Smooth muscle cell of the umbilical artery (primary cell): ENCODE measurements around the gene METTL16. TPM values are rescaled to one million over a fixed set of nuclear protein-coding genes. Genes with fewer than 3 reads are reported as not detected.

Experiments used
- total RNA-seq: library from RNA; depleted of rRNA; stranded (reverse); fragments of >200 nt; gene quantifications from 2 replicates; pipeline ENCODE4 v1.2.3, GENCODE V29; 2014

The METTL16 gene, protein sequence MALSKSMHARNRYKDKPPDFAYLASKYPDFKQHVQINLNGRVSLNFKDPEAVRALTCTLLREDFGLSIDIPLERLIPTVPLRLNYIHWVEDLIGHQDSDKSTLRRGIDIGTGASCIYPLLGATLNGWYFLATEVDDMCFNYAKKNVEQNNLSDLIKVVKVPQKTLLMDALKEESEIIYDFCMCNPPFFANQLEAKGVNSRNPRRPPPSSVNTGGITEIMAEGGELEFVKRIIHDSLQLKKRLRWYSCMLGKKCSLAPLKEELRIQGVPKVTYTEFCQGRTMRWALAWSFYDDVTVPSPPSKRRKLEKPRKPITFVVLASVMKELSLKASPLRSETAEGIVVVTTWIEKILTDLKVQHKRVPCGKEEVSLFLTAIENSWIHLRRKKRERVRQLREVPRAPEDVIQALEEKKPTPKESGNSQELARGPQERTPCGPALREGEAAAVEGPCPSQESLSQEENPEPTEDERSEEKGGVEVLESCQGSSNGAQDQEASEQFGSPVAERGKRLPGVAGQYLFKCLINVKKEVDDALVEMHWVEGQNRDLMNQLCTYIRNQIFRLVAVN
- total RNA-seq = 13.1 and 17.6 TPM in 2 replicates

DNA sequence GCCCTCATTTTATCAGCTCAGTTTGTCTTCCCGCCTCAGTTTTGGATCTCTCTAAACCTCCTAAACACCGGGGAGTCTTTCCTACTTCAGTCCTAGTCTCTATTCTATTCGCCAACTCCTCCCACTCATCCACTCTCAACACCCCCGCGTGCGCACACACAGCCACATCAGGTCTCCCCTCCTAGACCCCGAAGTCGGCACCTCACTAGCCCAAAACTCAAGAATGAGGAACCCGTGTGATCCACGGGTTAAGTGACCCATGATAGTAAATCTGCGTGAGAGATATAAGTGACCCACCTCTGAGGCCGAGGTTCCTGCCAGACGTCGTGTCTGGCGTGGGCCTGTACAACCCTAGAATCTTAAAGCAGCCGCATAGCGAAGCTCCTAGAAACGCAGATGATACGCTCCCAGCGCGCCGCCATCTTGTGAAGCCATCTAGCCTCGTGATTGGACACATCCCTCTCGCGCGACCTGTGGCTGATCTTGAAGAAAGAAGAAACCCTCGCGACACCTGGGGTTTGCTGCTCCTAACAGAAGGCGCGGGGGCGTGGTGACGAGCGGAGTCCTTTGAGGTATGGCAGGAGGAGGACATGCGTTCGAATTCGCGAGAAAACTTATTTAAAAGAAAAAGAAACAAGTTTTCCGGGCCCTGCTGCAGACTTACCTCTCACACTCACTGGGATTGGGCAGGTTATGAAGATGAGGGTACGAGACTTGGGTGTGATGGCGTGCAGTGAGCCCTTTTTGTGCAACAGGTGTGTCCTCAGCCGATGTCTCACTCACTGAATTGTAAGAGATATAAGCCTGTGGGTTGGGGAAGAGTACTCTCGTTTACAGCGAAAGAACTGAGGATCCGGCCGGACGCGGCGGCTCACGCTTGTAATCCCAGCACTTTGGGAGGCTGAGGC, at the start of gene METTL16:
Gene METTL16 (minus strand): TSS at position 427 of the 908 bp plus-strand sequence. CDS start 9,557 bp downstream, outside the sequence.

GRCh38 chr17:2400877-2401425, 110.7 kb downstream of the METTL16 start, which contains the start of gene MNT:
TSS of gene MNT (minus strand) at chr17:2401060. CDS start at chr17:2400712, 348 bp downstream.

Other genes with a start within 250 kb of the METTL16 start
- 50.8 and 62.0 TPM in 2 replicates for gene SMG6, start 208.1 kb downstream of the METTL16 start, total RNA-seq
- gene SRR, start 207.9 kb downstream of the METTL16 start, total RNA-seq = 12.7 and 17.8 TPM in 2 replicates
- 60.6 and 80.1 TPM in 2 replicates for gene TSR1, start 175.4 kb downstream of the METTL16 start, total RNA-seq
- 38.6 and 50.3 TPM in 2 replicates for gene SGSM2, start 174.4 kb downstream of the METTL16 start, total RNA-seq
- 6.8 and 14.6 TPM in 2 replicates for gene MNT, start 110.8 kb downstream of the METTL16 start, total RNA-seq
- gene PAFAH1B1, start 81.8 kb upstream of the METTL16 start, total RNA-seq = 109 and 179 TPM in 2 replicates
- 24.1 and 64.5 TPM in 2 replicates for gene CLUH, start 199.9 kb upstream of the METTL16 start, total RNA-seq
- gene CCDC92B, start 237.8 kb upstream of the METTL16 start, total RNA-seq = not detected in 2 replicates